ENCODE measurements around the gene FAM24B.

GRCh38 chr10:122845783-122846332 is 33.5 kb downstream of the FAM24B start, which contains the start of gene CUZD1:
- TF ChIP-seq REST (IDR thresholded peaks at IDR 0.05; ENCODE audit: borderline replicate concordance), result no peak
- no peak for TF ChIP-seq POLR2AphosphoS5 (IDR thresholded peaks at IDR 0.05)

All from neural cell (in vitro differentiated cells).